ENCODE measurements around the gene ARID3C.

ARID3C gene

DNA sequence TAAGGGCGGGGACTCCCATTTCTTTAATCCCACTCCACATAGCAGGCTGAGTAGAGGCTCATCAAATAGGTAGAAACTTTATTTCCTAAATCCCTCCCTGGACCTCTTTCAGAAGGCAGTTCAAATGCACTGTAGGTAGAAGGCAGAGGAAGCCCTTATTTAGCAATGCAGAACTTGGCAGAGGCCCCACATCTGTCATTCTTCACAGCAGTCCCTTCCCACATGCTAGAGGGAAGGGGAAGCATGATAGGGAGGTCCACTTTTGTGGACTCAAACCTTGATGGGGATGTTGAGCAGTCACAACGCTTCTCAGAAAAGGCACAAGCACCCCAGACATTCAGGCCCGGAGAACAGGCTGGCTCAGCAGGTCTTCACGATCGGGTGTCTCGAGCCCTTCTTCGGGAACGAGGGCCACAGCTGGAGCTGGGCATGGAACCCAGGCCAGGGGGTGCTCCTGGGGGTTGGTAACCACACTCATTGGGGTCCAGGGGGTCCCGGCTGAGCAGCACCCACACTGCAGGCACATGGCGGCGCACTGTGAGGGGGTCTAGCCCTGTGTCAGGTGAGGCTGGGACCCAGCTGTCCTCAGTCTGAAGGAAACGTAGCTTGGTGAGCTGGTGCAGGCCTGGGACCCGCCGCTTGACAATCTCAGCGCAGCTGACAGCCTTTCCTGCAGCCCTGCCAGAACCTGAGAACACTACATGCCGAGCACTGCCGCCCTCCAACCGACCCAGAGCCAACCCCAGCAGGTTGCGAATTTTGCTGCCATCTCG is 18.2 kb downstream of the ARID3C start:
- TF ChIP-seq, protein P1, sequence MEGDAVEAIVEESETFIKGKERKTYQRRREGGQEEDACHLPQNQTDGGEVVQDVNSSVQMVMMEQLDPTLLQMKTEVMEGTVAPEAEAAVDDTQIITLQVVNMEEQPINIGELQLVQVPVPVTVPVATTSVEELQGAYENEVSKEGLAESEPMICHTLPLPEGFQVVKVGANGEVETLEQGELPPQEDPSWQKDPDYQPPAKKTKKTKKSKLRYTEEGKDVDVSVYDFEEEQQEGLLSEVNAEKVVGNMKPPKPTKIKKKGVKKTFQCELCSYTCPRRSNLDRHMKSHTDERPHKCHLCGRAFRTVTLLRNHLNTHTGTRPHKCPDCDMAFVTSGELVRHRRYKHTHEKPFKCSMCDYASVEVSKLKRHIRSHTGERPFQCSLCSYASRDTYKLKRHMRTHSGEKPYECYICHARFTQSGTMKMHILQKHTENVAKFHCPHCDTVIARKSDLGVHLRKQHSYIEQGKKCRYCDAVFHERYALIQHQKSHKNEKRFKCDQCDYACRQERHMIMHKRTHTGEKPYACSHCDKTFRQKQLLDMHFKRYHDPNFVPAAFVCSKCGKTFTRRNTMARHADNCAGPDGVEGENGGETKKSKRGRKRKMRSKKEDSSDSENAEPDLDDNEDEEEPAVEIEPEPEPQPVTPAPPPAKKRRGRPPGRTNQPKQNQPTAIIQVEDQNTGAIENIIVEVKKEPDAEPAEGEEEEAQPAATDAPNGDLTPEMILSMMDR (IDR thresholded peaks at IDR 0.05; ENCODE audit: low read depth, low read length): no peak
- no peak for DNase-seq (ENCODE audit: low read depth in 2 of 2)
- peak overlapping the region in 1 of 2 donors; percentile 78 for H3K4me3 ChIP-seq (replicated peaks in 1 of 2; ENCODE audit: low read depth in 2 of 2, low read length in 2 of 2)

DNA sequence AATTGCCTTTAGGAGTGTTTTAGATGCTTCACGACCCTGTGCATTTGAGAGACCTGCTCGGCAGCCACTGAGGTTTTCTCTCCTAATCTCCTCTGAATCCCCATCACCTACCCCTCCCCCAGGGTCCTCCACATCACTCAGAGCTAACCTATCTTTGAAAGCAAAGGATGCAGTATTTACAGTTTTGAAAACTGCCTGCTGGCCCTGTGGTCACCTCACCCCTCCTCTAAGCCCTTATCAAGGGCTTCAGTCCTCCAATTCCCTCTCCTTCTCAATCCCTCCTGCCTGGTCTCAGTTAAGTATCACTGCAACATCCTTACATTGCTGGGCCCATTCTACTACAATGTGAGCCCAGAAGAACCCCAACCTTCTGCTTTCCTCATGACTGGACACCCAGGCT is 21.5 kb downstream of the ARID3C start:
- TF ChIP-seq, protein P1 (IDR thresholded peaks at IDR 0.05; ENCODE audit: low read depth, low read length): no peak
- DNase-seq (ENCODE audit: low read depth in 2 of 2): no peak

DNA sequence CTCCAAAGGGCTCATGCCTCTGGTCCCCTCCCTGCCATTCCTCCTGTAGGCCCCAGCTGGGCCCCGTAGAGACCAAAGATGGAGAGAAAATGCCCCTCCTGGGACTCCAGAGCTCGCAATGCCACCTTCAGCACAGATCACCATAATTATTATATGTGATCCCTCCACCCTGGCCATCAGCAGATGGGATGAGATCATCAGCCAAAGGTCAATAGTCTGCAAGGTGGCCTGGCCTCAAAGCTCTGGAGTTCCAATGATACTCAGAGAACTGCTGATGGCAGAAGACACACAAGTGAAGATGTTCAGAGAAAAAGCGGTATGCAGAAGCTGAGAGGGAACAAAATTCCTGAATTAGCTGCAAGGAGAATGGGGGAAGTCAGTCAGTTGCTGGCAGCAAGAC is 22.0 kb downstream of the ARID3C start:
- H3K4me3 ChIP-seq (replicated peaks in 1 of 2; ENCODE audit: low read depth in 2 of 2, low read length in 2 of 2): no peak overlapping the region
- TF ChIP-seq, protein P1 (IDR thresholded peaks at IDR 0.05; ENCODE audit: low read depth, low read length): no peak
- DNase-seq (ENCODE audit: low read depth in 2 of 2): no peak

More for the DNA sequence above, 21.5 kb downstream of the ARID3C start:
- no peak overlapping the region for H3K4me3 ChIP-seq (replicated peaks in 1 of 2; ENCODE audit: low read depth in 2 of 2, low read length in 2 of 2)

DNA sequence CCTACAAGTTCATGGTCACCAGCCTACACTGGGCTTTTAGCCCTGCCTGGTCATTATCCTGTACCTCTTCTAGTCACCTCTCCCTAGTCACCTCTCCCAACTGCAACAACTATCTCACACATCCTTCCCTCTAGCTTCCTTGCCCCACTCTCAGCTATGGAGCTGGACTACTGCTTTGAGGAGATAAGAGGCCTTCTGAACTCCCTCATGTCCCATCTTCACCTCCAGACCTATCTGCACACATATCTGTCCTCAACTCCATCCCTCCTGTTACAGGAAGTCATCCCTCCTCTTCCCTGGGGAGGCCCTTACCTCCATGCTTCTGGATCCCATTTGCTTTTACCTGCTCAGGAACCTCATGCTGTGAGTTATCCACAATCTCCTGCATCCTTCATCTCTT is 22.7 kb downstream of the ARID3C start:
- no peak for DNase-seq (ENCODE audit: low read depth in 2 of 2)
- TF ChIP-seq, protein P1 (IDR thresholded peaks at IDR 0.05; ENCODE audit: low read depth, low read length): no peak

DNA sequence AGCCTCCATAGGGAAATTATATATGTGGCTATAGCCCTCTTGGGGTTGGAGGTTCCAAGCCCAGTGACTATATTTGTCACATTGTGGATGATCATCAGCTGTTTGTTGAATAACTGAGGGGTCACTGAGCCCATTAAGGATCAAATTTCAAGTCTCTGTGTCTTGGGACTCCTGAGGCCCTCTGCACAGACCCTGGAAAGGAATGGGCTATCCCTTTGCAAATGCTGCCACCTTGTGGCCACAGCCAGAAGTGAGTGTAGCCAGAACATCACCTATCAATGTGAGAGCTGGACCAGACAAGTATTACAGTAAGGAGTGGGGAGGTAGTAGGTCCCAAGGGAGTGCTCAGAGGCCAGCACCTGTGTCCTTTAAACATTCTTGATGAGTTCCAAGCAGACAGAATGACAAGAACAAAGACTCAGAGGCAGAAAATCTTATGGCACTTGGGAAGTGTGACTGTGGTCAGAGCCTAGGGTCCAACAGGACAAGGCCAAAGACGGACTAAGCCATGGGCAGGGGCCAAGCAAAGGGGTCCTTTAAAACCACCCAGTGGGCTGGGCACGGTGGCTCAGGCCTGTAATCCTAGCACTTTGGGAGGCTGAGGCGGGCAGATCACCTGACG is 25.1 kb downstream of the ARID3C start:
- TF ChIP-seq, protein P1 (IDR thresholded peaks at IDR 0.05; ENCODE audit: low read depth, low read length): peak; percentile 89
- no peak overlapping the region for H3K4me3 ChIP-seq (replicated peaks in 1 of 2; ENCODE audit: low read depth in 2 of 2, low read length in 2 of 2)
- DNase-seq (ENCODE audit: low read depth in 2 of 2): peak; percentile 76 to 79

More for the DNA sequence above, 22.7 kb downstream of the ARID3C start:
- H3K4me3 ChIP-seq (replicated peaks in 1 of 2; ENCODE audit: low read depth in 2 of 2, low read length in 2 of 2): no peak overlapping the region

DNA sequence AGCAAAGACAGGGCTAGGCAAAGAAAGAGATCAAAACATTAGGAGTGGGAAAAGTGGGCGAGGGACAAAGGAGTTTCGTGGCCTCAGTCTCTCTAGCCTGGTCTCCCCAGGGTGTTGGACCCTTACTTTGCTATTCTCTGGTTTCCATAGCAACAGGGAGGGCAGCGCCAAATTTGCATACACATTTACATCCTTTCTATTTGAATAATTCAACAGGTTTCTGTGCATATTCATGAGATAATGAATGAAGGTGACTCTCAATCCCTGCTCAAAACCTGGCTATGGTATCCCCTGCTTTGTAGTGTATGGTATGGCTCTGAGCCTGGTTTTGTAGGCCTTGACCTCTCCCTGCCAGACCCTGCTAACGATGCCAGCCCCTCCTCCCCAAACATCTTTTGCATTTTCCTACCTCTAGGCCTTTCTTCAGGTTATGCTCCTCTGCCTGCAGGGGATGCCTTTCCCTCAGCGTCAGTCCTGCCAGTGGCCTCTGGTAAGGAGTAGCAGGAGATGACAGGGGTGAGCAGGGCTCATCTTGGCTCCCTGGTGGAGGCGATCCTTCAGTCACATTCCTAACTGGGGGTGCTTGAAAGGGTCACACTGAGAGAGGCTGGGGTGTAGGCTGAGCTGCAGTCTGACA is 26.8 kb downstream of the ARID3C start:
- no peak overlapping the region for H3K4me3 ChIP-seq (replicated peaks in 1 of 2; ENCODE audit: low read depth in 2 of 2, low read length in 2 of 2)
- TF ChIP-seq, protein P1 (IDR thresholded peaks at IDR 0.05; ENCODE audit: low read depth, low read length): no peak
- DNase-seq (ENCODE audit: low read depth in 2 of 2): no peak

Data from cardiac fibroblast (primary cell).